ENCODE data around the gene RBMXL2.

DNA sequence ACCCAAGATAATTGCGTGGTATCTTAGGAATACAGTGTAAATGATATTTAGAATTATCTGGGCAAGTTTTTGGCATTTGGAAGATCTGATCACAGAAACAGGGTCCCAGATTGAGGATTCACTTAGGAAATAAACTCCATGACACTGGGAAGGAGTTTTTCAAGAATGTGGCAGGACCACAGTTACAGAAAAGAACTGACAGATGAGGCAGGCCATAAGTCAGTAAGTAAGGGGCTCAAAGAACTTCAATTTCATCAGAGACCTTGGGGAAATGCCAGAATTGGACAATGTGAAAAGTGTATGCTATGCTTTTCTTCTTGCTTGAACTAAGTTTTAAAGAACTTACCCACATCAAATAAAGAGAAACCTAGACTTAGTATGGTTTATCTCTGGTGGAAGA is 49.3 kb downstream of the RBMXL2 start:
- TF ChIP-seq, protein P1, sequence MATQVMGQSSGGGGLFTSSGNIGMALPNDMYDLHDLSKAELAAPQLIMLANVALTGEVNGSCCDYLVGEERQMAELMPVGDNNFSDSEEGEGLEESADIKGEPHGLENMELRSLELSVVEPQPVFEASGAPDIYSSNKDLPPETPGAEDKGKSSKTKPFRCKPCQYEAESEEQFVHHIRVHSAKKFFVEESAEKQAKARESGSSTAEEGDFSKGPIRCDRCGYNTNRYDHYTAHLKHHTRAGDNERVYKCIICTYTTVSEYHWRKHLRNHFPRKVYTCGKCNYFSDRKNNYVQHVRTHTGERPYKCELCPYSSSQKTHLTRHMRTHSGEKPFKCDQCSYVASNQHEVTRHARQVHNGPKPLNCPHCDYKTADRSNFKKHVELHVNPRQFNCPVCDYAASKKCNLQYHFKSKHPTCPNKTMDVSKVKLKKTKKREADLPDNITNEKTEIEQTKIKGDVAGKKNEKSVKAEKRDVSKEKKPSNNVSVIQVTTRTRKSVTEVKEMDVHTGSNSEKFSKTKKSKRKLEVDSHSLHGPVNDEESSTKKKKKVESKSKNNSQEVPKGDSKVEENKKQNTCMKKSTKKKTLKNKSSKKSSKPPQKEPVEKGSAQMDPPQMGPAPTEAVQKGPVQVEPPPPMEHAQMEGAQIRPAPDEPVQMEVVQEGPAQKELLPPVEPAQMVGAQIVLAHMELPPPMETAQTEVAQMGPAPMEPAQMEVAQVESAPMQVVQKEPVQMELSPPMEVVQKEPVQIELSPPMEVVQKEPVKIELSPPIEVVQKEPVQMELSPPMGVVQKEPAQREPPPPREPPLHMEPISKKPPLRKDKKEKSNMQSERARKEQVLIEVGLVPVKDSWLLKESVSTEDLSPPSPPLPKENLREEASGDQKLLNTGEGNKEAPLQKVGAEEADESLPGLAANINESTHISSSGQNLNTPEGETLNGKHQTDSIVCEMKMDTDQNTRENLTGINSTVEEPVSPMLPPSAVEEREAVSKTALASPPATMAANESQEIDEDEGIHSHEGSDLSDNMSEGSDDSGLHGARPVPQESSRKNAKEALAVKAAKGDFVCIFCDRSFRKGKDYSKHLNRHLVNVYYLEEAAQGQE (IDR thresholded peaks at IDR 0.05; ENCODE audit: insufficient read depth in 1 of 2, low read depth in 2 of 2, low read length in 2 of 2) = no peak
- no peak for TF ChIP-seq SIN3A (IDR thresholded peaks at IDR 0.05; ENCODE audit: borderline replicate concordance, insufficient read depth, low read length)

All from PFSK-1 (cell line).